Activated CD4-positive, alpha-beta memory T cell treated with anti-CD3 and anti-CD28 coated beads for 36 hours (primary cell): ENCODE results near the gene SEC24C. TPM values are rescaled to one million over a fixed set of nuclear protein-coding genes. Genes with fewer than 3 reads are reported as not detected.
"Not testable (repeated sequence)": the region's sequence is repeated elsewhere in the genome, so short reads cannot be mapped to it uniquely, and the experiment has no call there.

Experiments
- CTCF ChIA-PET: fragments of 350-600 bp; sonication (Branson Sonifier 250); formaldehyde crosslinking; loops from one replicate; lab custom pipeline; 2021; ENCODE audit warnings: antibody characterized with exemption, inconsistent platforms; lab: Charles Lee
- POLR2A ChIA-PET: fragments of 350-600 bp; sonication (Branson Sonifier 250); formaldehyde crosslinking; loops from one replicate; lab custom pipeline; 2021; ENCODE audit warnings: antibody characterized with exemption; lab: Charles Lee
- DNase-seq: peaks from one replicate; pipeline ENCODE4 v3.0.0-alpha.2; 2020
- H3K27ac Mint-ChIP-seq: one replicate; pipeline ENCODE4 v1.8.0; 2021; ENCODE audit warnings: mixed read lengths
- H3K27me3 Mint-ChIP-seq: one replicate; pipeline ENCODE4 v1.8.0; 2021; ENCODE audit warnings: mixed read lengths
- H3K36me3 Mint-ChIP-seq: one replicate; pipeline ENCODE4 v1.8.0; 2021; ENCODE audit warnings: mixed read lengths
- H3K4me1 Mint-ChIP-seq: one replicate; pipeline ENCODE4 v1.8.0; 2021; ENCODE audit warnings: low read depth, mixed read lengths
- H3K4me3 Mint-ChIP-seq: one replicate; pipeline ENCODE4 v1.8.0; 2021; ENCODE audit warnings: mild to moderate bottlenecking, mixed read lengths
- H3K9me3 Mint-ChIP-seq: one replicate; pipeline ENCODE4 v1.8.0; 2021; ENCODE audit warnings: mixed read lengths
- intact Hi-C: fragments of 100-400 bp; cut with micrococcal nuclease; formaldehyde crosslinking; loops from one replicate; pipeline ENCODE4 v1.15.1; 2023
- total RNA-seq, 2 experiments: library from RNA; stranded (reverse); gene quantifications; one replicate each; pipeline ENCODE4 v1.2.3, GENCODE V29; 2021

The SEC24C gene
- total RNA-seq, 2 experiments from 2014 or later, result 88.3 to 90.7 TPM

- CTCF ChIA-PET, result interaction anchor here (1.4 to 1.7 kb wide), 5 partner anchors 11 to 25 kb away, joined by 4 to 8 read pairs (median 6); a partner anchor contains a TSS
- POLR2A ChIA-PET, result interaction anchor here (0.9 to 3.1 kb wide), 6 partner anchors 9 to 55 kb away, joined by 3 to 22 read pairs (median 6); partner anchors contain the start of gene SEC24C
- Mint-ChIP-seq H3K36me3 (peaks cover 9% of the 10 kb centered on the region), H3K4me1 (peaks cover 40% of the 10 kb centered on the region), H3K4me3 (peak within 1 kb of the TSS; percentile 98), H3K27me3 (no peaks in the 10 kb centered on the region), H3K9me3 (no peaks in the 10 kb centered on the region), H3K27ac (peak within 1 kb of the TSS; percentile 96)
- peak; percentile 90 for DNase-seq
- intact Hi-C loops, result loop anchor here (1.0 kb wide), 4 partner anchors 13 to 55 kb away; partner anchors contain the start of gene SEC24C
These were observed 41.1 kb downstream of the SEC24C start, which contains the start of gene ZSWIM8 for GRCh38 chr10:73785211-73785720. TSS of gene ZSWIM8 (plus strand) at chr10:73785606. CDS start at chr10:73785879, 273 bp downstream.

- H3K27me3 Mint-ChIP-seq, result no peaks in the 10 kb centered on the region
- H3K4me3 Mint-ChIP-seq, result peak overlapping the region; percentile 98
- peak overlapping the region; percentile 96 for H3K27ac Mint-ChIP-seq
- POLR2A ChIA-PET, result interaction anchor here (0.9 to 3.1 kb wide), 5 partner anchors 8 to 42 kb away, joined by 3 to 22 read pairs (median 8); partner anchors contain the start of gene SEC24C
- CTCF ChIA-PET, result interaction anchor here (0.9 to 1.7 kb wide), 7 partner anchors 12 to 24 kb away, joined by 3 to 8 read pairs (median 4); a partner anchor contains a TSS
- peaks cover 35% of the 10 kb centered on the region for H3K4me1 Mint-ChIP-seq
- peak; percentile 63 for DNase-seq
- H3K9me3 Mint-ChIP-seq, result no peaks in the 10 kb centered on the region
- intact Hi-C loops, result loop anchor here (1.0 kb wide), 4 partner anchors 14 to 56 kb away; partner anchors contain the start of gene SEC24C
- H3K36me3 Mint-ChIP-seq, result peaks cover 12% of the 10 kb centered on the region
These were observed 41.7 kb downstream of the SEC24C start for GRCh38 chr10:73785721-73786511.

GRCh38 chr10:73786512-73786885, 42.3 kb downstream of the SEC24C start:
- Mint-ChIP-seq H3K9me3 (no peaks in the 10 kb centered on the region), H3K4me3 (peak overlapping the region; percentile 98), H3K27ac (peak overlapping the region; percentile 77), H3K36me3 (peaks cover 18% of the 10 kb centered on the region), H3K27me3 (no peaks in the 10 kb centered on the region), H3K4me1 (peaks cover 31% of the 10 kb centered on the region)
- intact Hi-C loops, result no loop called here
- CTCF ChIA-PET, result interaction anchor here (0.7 to 1.7 kb wide), 8 partner anchors 13 to 57 kb away, joined by 3 to 8 read pairs (median 4); a partner anchor contains a TSS
- POLR2A ChIA-PET, result interaction anchor here (1.9 to 3.1 kb wide), 3 partner anchors 14 to 23 kb away, joined by 8 to 22 read pairs (median 9); a partner anchor contains a TSS
- no peak for DNase-seq

- CTCF ChIA-PET, result interaction anchor here (0.7 to 1.7 kb wide), 7 partner anchors 13 to 58 kb away, joined by 3 to 7 read pairs (median 4); a partner anchor contains a TSS
- POLR2A ChIA-PET, result interaction anchor here (1.0 to 3.1 kb wide), 4 partner anchors 15 to 23 kb away, joined by 4 to 22 read pairs (median 8); a partner anchor contains a TSS
- H3K4me3 Mint-ChIP-seq, result peak overlapping the region; percentile 43
- DNase-seq, intact Hi-C loops, H3K27me3 Mint-ChIP-seq, H3K9me3 Mint-ChIP-seq: not testable (repeated sequence)
- H3K4me1 Mint-ChIP-seq, result peaks cover 31% of the 10 kb centered on the region
- H3K36me3 Mint-ChIP-seq, result peaks cover 16% of the 10 kb centered on the region
- peak overlapping the region; percentile 33 for H3K27ac Mint-ChIP-seq
These were observed 43.0 kb downstream of the SEC24C start for GRCh38 chr10:73787031-73787800.

GRCh38 chr10:73788864-73789658, 44.9 kb downstream of the SEC24C start:
- H3K27me3 Mint-ChIP-seq, result no peaks in the 10 kb centered on the region
- POLR2A ChIA-PET, result interaction anchor here (1.1 to 2.4 kb wide), 2 partner anchors 17 to 21 kb away, joined by 3 to 14 read pairs; a partner anchor contains a TSS
- H3K9me3 Mint-ChIP-seq, result no peaks in the 10 kb centered on the region
- no peak overlapping the region for H3K27ac Mint-ChIP-seq
- DNase-seq, result no peak
- H3K36me3 Mint-ChIP-seq, result peaks cover 27% of the 10 kb centered on the region
- peaks cover 17% of the 10 kb centered on the region for H3K4me1 Mint-ChIP-seq
- H3K4me3 Mint-ChIP-seq, result no peak overlapping the region
- CTCF ChIA-PET, result no interaction called here
- intact Hi-C loops, result no loop called here

GRCh38 chr10:73789659-73790055, 45.5 kb downstream of the SEC24C start:
- intact Hi-C loops, result no loop called here
- Mint-ChIP-seq H3K27me3 (no peaks in the 10 kb centered on the region), H3K9me3 (no peaks in the 10 kb centered on the region), H3K4me1 (peaks cover 17% of the 10 kb centered on the region), H3K27ac (no peak overlapping the region), H3K4me3 (no peak overlapping the region), H3K36me3 (peaks cover 32% of the 10 kb centered on the region)
- DNase-seq, result no peak
- POLR2A ChIA-PET, result interaction anchor here (0.6 to 2.4 kb wide), 3 partner anchors 18 to 31 kb away, joined by 3 to 14 read pairs (median 3); a partner anchor contains a TSS
- CTCF ChIA-PET, result no interaction called here

- Mint-ChIP-seq H3K4me1 (peaks cover 14% of the 10 kb centered on the region), H3K9me3 (no peaks in the 10 kb centered on the region), H3K36me3 (peaks cover 32% of the 10 kb centered on the region), H3K4me3 (no peak overlapping the region), H3K27ac (no peak overlapping the region), H3K27me3 (no peaks in the 10 kb centered on the region)
- ChIA-PET POLR2A (no interaction called here), CTCF (no interaction called here)
- DNase-seq, result no peak
- intact Hi-C loops, result no loop called here
These were observed 46.9 kb downstream of the SEC24C start for GRCh38 chr10:73790886-73791625.

GRCh38 chr10:73791871-73792400, 47.8 kb downstream of the SEC24C start:
- Mint-ChIP-seq H3K27me3 (no peaks in the 10 kb centered on the region), H3K4me1 (peaks cover 5% of the 10 kb centered on the region), H3K27ac (no peak overlapping the region), H3K4me3 (no peak overlapping the region), H3K9me3 (no peaks in the 10 kb centered on the region), H3K36me3 (peaks cover 36% of the 10 kb centered on the region)
- ChIA-PET POLR2A (interaction anchor here (1.2 kb wide), 1 partner anchor 19 kb away, joined by 3 read pairs; no protein-coding TSS in a partner anchor), CTCF (no interaction called here)
- no peak for DNase-seq
- intact Hi-C loops, result no loop called here

- H3K27ac Mint-ChIP-seq, result no peak overlapping the region
- ChIA-PET CTCF (interaction anchor here (0.6 kb wide), 1 partner anchor 13 kb away, joined by 3 read pairs; no protein-coding TSS in a partner anchor), POLR2A (no interaction called here)
- intact Hi-C loops, result no loop called here
- no peaks in the 10 kb centered on the region for H3K27me3 Mint-ChIP-seq
- H3K4me1 Mint-ChIP-seq, result no peaks in the 10 kb centered on the region
- no peak overlapping the region for H3K4me3 Mint-ChIP-seq
- peaks cover 38% of the 10 kb centered on the region for H3K36me3 Mint-ChIP-seq
- no peaks in the 10 kb centered on the region for H3K9me3 Mint-ChIP-seq
- no peak for DNase-seq
These were observed 49.3 kb downstream of the SEC24C start for GRCh38 chr10:73793456-73793855.

- intact Hi-C loops, H3K27me3 Mint-ChIP-seq, CTCF ChIA-PET, H3K4me1 Mint-ChIP-seq, H3K27ac Mint-ChIP-seq, H3K4me3 Mint-ChIP-seq, H3K9me3 Mint-ChIP-seq, DNase-seq: not testable (repeated sequence)
- POLR2A ChIA-PET, result interaction anchor here (1.9 kb wide), 1 partner anchor 14 kb away, joined by 5 read pairs; no protein-coding TSS in a partner anchor
- peaks cover 37% of the 10 kb centered on the region for H3K36me3 Mint-ChIP-seq
These were observed 51.3 kb downstream of the SEC24C start for GRCh38 chr10:73795491-73795890.
